GM21619 (cell line): ENCODE data around the gene MX2.
"Not testable (repeated sequence)": the region's sequence is repeated elsewhere in the genome, so short reads cannot be mapped to it uniquely, and the experiment has no call there.

ENCODE experiments used
- ATAC-seq: cut with Tn5 transposase; IDR thresholded peaks from one replicate; pipeline ENCODE4 v1.9.1; 2021; ENCODE audit not compliant: unreplicated experiment

MX2 gene

GRCh38 chr21:41338455-41338854, 23.4 kb upstream of the MX2 start:
- no peak for ATAC-seq

GRCh38 chr21:41342035-41342434, 19.8 kb upstream of the MX2 start:
- no peak for ATAC-seq

- no peak for ATAC-seq
Measured at GRCh38 chr21:41344146-41344545, 17.7 kb upstream of the MX2 start.

- ATAC-seq: no peak
Measured at GRCh38 chr21:41345356-41345755, 16.5 kb upstream of the MX2 start.

- ATAC-seq: no peak
Measured at GRCh38 chr21:41345934-41346685, 15.7 kb upstream of the MX2 start.

GRCh38 chr21:41346758-41347157, 15.1 kb upstream of the MX2 start:
- no peak for ATAC-seq

- ATAC-seq: no peak
Measured at GRCh38 chr21:41348434-41348833, 13.4 kb upstream of the MX2 start.

GRCh38 chr21:41349126-41349525, 12.7 kb upstream of the MX2 start:
- ATAC-seq: no peak

- ATAC-seq: no peak
Measured at GRCh38 chr21:41349619-41350390, 12.0 kb upstream of the MX2 start.

- ATAC-seq: no peak
Measured at GRCh38 chr21:41350436-41351155, 11.2 kb upstream of the MX2 start.

GRCh38 chr21:41357546-41357945, 4.3 kb upstream of the MX2 start:
- ATAC-seq: no peak

GRCh38 chr21:41358193-41359166, 3.3 kb upstream of the MX2 start:
- no peak for ATAC-seq

GRCh38 chr21:41359286-41359685, 2.5 kb upstream of the MX2 start:
- no peak for ATAC-seq

GRCh38 chr21:41359754-41360071, 2.1 kb upstream of the MX2 start:
- ATAC-seq: not testable (repeated sequence)

- ATAC-seq: no peak
Measured at GRCh38 chr21:41360072-41360821, 1.6 kb upstream of the MX2 start.

GRCh38 chr21:41361053-41361785, 608 bp upstream of the MX2 start:
- no peak for ATAC-seq

GRCh38 chr21:41362605-41363369, 960 bp downstream of the MX2 start:
- no peak for ATAC-seq

GRCh38 chr21:41363370-41364270, 1.8 kb downstream of the MX2 start:
- ATAC-seq: no peak
